Kidney (tissue), 14 donors: Measurements from ENCODE around the gene MLLT1. TPM values are rescaled to one million over a fixed set of nuclear protein-coding genes. Genes with fewer than 3 reads are reported as not detected.

Source experiments
- DNase-seq, 5 donors: peaks; one replicate each; pipeline ENCODE4 v3.0.0-alpha.2; 2013 to 2020
- FAIRE-seq: peaks from 2 replicates; lab custom pipeline; 2012; peaks lifted over from hg19 to GRCh38; lab: Jason Lieb, UNC
- H3K27ac ChIP-seq, 2 donors: one replicate each; pipeline ENCODE4 v1.7.0; 2013; ENCODE audit warnings: low read depth in 2 of 2, low read length in 2 of 2, inconsistent platforms in 1 of 2
- H3K27me3 ChIP-seq: one replicate; pipeline ENCODE4 v1.7.1; 2013; ENCODE audit warnings: low read length, inconsistent platforms; ENCODE audit not compliant: control insufficient read depth, insufficient read depth
- H3K36me3 ChIP-seq, 3 donors: one replicate each; pipeline versions ENCODE4 v1.7.0 to v1.7.1; 2013; ENCODE audit warnings: low read length in 3 of 3, control low read depth in 1 of 3, inconsistent platforms in 1 of 3; ENCODE audit not compliant: insufficient read depth in 3 of 3, control insufficient read depth in 2 of 3
- H3K4me1 ChIP-seq, 3 donors: one replicate each; pipeline versions ENCODE4 v1.7.0 to v1.7.1; 2013; ENCODE audit warnings: low read length in 3 of 3, inconsistent platforms in 1 of 3, low read depth in 1 of 3; ENCODE audit not compliant: control insufficient read depth in 2 of 3, insufficient read depth in 2 of 3
- H3K4me3 ChIP-seq, 3 donors: one replicate each; pipeline versions ENCODE4 v1.7.0 to v1.8.1; 2013; ENCODE audit warnings: low read length in 3 of 3, control low read depth in 1 of 3, inconsistent platforms in 1 of 3
- H3K9ac ChIP-seq, 3 donors: one replicate each; pipeline versions ENCODE4 v1.7.0 to v1.7.1; 2013; ENCODE audit warnings: low read length in 3 of 3, control low read depth in 1 of 3, inconsistent platforms in 1 of 3
- H3K9me3 ChIP-seq, 3 donors: one replicate each; pipeline versions ENCODE4 v1.7.0 to v1.7.1; 2013; ENCODE audit warnings: low read length in 3 of 3, control low read depth in 1 of 3, inconsistent platforms in 1 of 3; ENCODE audit not compliant: control insufficient read depth in 2 of 3, insufficient read depth in 1 of 3
- CTCF ChIP-seq: IDR thresholded peaks from 3 replicates; pipeline ENCODE4 v1.5.1; 2012; ENCODE audit warnings: mild to moderate bottlenecking, moderate library complexity, borderline replicate concordance; ENCODE audit not compliant: insufficient read depth; ENCODE audit errors: extremely low read depth
- intact Hi-C: fragments of 100-400 bp; cut with DNase I; formaldehyde crosslinking; loops from one replicate; pipeline ENCODE4 v1.11.1; 2022
- polyA plus RNA-seq: library from polyadenylated mRNA; stranded (reverse); fragments of 350-450 nt; fragmentation: Illumina TruSeq; extraction: RNeasy Lipid Tissue Mini Kit (QIAGEN cat#74804); gene quantifications from one replicate; pipeline ENCODE4 v1.2.3, GENCODE V29; 2014; ENCODE audit warnings: low read depth, low replicate concordance; ENCODE audit not compliant: insufficient read depth
- total RNA-seq: library from RNA; stranded (reverse); fragmentation: NEBNext Ultra II Directional; extraction: Animal tissue kit (Norgen Biotek cat#: 25700); gene quantifications from one replicate; pipeline ENCODE4 v1.2.1, GENCODE V29; 2021
- donor health status: control.
- donor health status: control.
- donor health status: control.
- donor health status: control.
- donor health status: control.
- donor health status: DM: yes; HTN: yes; CAD: no.
- donor health status: Normal renal cell carcinoma (clear cell type).

Gene MLLT1
- total and polyA plus RNA-seq, 2 donors from 2014 or later: 32.0 to 53.2 TPM

GRCh38 chr19:6225232-6225865 lies 54.4 kb downstream of the MLLT1 start:
- Histone ChIP-seq H3K9me3 (no peaks in the 10 kb centered on the region), H3K4me1 (peaks cover 7 to 26% (median 8%) of the 10 kb centered on the region in 3 donors), H3K4me3 (no peak overlapping the region), H3K9ac (no peak overlapping the region), H3K36me3 (peaks cover 4 to 21% (median 4%) of the 10 kb centered on the region in 3 donors), H3K27ac (no peak overlapping the region), H3K27me3 (no peaks in the 10 kb centered on the region)
- FAIRE-seq: no peak
- TF ChIP-seq CTCF: no peak
- peak in 1 of 5 donors; percentile 66 for DNase-seq
- intact Hi-C loops: no loop called here

- no peaks in the 10 kb centered on the region for H3K27me3 ChIP-seq
- peaks cover 4 to 33% (median 8%) of the 10 kb centered on the region in 3 donors for H3K4me1 ChIP-seq
- intact Hi-C loops: no loop called here
- DNase-seq: peak in 1 of 5 donors; percentile 56
- peak overlapping the region in 1 of 3 donors; percentile 19 for H3K9ac ChIP-seq
- no peak for FAIRE-seq
- no peaks in the 10 kb centered on the region for H3K9me3 ChIP-seq
- peak overlapping the region in 1 of 2 donors; percentile 57 for H3K27ac ChIP-seq
- H3K36me3 ChIP-seq: peaks cover 0 to 21% (median 4%) of the 10 kb centered on the region in 3 donors
- H3K4me3 ChIP-seq: no peak overlapping the region
- TF ChIP-seq CTCF: no peak
Measured at GRCh38 chr19:6224308-6224675, 55.5 kb downstream of the MLLT1 start.

- TF ChIP-seq CTCF: no peak
- Histone ChIP-seq H3K4me3 (no peak overlapping the region), H3K27me3 (no peaks in the 10 kb centered on the region), H3K27ac (peak overlapping the region in 1 of 2 donors; percentile 57), H3K36me3 (peaks cover 0 to 21% (median 4%) of the 10 kb centered on the region in 3 donors), H3K4me1 (peaks cover 3 to 39% (median 8%) of the 10 kb centered on the region in 3 donors), H3K9me3 (no peaks in the 10 kb centered on the region), H3K9ac (peak overlapping the region in 1 of 3 donors; percentile 19)
- intact Hi-C loops: no loop called here
- no peak for FAIRE-seq
- peak; percentile 64 to 90 (median 75) for DNase-seq
Measured at GRCh38 chr19:6223461-6224307, 56.1 kb downstream of the MLLT1 start.
